ENCODE results near the gene PCDHGA3. TPM values are rescaled to one million over a fixed set of nuclear protein-coding genes. Genes with fewer than 3 reads are reported as not detected.
A peak's percentile ranks its signal among the peaks of the same experiment; 100 is the strongest.
"Not testable (repeated sequence)": the region's sequence is repeated elsewhere in the genome, so short reads cannot be mapped to it uniquely, and the experiment has no call there.

The PCDHGA3 gene
- total RNA-seq, 1 experiment from 2014 or later: 0.97 TPM

- H3K27me3 ChIP-seq (replicated peaks; ENCODE audit: insufficient read depth, low read depth, low read length, poor library complexity): no peaks in the 10 kb centered on the region
- TF ChIP-seq CTCF (conservative IDR thresholded peaks at IDR 0.05; ENCODE audit: low read depth, low read length) (peak; percentile 86), EZH2 (IDR thresholded peaks at IDR 0.05; ENCODE audit: borderline replicate concordance, low read depth, low read length, poor library complexity, severe bottlenecking) (no peak)
- H3K36me3 ChIP-seq (ENCODE audit: insufficient read depth, low read length, poor library complexity, severe bottlenecking): no peaks in the 10 kb centered on the region
- peaks cover 32% of the 10 kb centered on the region for H3K9me3 ChIP-seq (ENCODE audit: low read depth, low read length, poor library complexity, severe bottlenecking)
- intact Hi-C loops (cut with micrococcal nuclease; ENCODE audit: unreplicated experiment): no loop called here
- no peaks in the 10 kb centered on the region for H3K4me1 ChIP-seq (ENCODE audit: insufficient read depth, low read length, poor library complexity, severe bottlenecking)
- H3K27ac ChIP-seq (ENCODE audit: low read depth, low read length, poor library complexity, severe bottlenecking): peak overlapping the region; percentile 76
- ChIA-PET POLR2A (ENCODE audit: low non-redundant PET) (interaction anchor here (0.6 kb wide), 1 partner anchor 232 kb away, joined by 3 read pairs; no protein-coding TSS in a partner anchor), CTCF (interaction anchor here (0.5 to 0.8 kb wide), 3 partner anchors 103 to 237 kb away, joined by 3 read pairs; partner anchors contain the start of gene PCDHB14)
- peak overlapping the region; percentile 47 for H3K4me3 ChIP-seq (ENCODE audit: low read depth, low read length, poor library complexity, severe bottlenecking)
- TSS peak; percentile 84 for BruUV-seq (replicated peaks)
- peak; percentile 93 for DNase-seq (ENCODE audit: low spot score)
Measured at GRCh38 chr5:141326088-141326854, 17.4 kb upstream of the PCDHGA3 start.

- POLR2A ChIA-PET (ENCODE audit: low non-redundant PET): no interaction called here
- no peaks in the 10 kb centered on the region for H3K4me1 ChIP-seq (ENCODE audit: insufficient read depth, low read length, poor library complexity, severe bottlenecking)
- H3K27me3 ChIP-seq (replicated peaks; ENCODE audit: insufficient read depth, low read depth, low read length, poor library complexity): no peaks in the 10 kb centered on the region
- CTCF ChIA-PET: no interaction called here
- H3K36me3 ChIP-seq (ENCODE audit: insufficient read depth, low read length, poor library complexity, severe bottlenecking): no peaks in the 10 kb centered on the region
- no TSS peak for BruUV-seq (replicated peaks)
- H3K27ac ChIP-seq (ENCODE audit: low read depth, low read length, poor library complexity, severe bottlenecking): no peak overlapping the region
- no peak overlapping the region for H3K4me3 ChIP-seq (ENCODE audit: low read depth, low read length, poor library complexity, severe bottlenecking)
- DNase-seq (ENCODE audit: low spot score): no peak
- H3K9me3 ChIP-seq (ENCODE audit: low read depth, low read length, poor library complexity, severe bottlenecking): peaks cover 30% of the 10 kb centered on the region
- intact Hi-C loops (cut with micrococcal nuclease; ENCODE audit: unreplicated experiment): no loop called here
- TF ChIP-seq CTCF (conservative IDR thresholded peaks at IDR 0.05; ENCODE audit: low read depth, low read length) (no peak), EZH2 (IDR thresholded peaks at IDR 0.05; ENCODE audit: borderline replicate concordance, low read depth, low read length, poor library complexity, severe bottlenecking) (no peak)
Measured at GRCh38 chr5:141328231-141328630, 15.4 kb upstream of the PCDHGA3 start.

- intact Hi-C loops (cut with micrococcal nuclease; ENCODE audit: unreplicated experiment): no loop called here
- no peak within 1 kb of the TSS for H3K4me3 ChIP-seq (ENCODE audit: low read depth, low read length, poor library complexity, severe bottlenecking)
- BruUV-seq (replicated peaks): no TSS peak
- ChIA-PET POLR2A (ENCODE audit: low non-redundant PET) (interaction anchor here (0.6 kb wide), 1 partner anchor 15 kb away, joined by 5 read pairs; no protein-coding TSS in a partner anchor), CTCF (no interaction called here)
- H3K9me3 ChIP-seq (ENCODE audit: low read depth, low read length, poor library complexity, severe bottlenecking): peaks cover 41% of the 10 kb centered on the region
- no peaks in the 10 kb centered on the region for H3K36me3 ChIP-seq (ENCODE audit: insufficient read depth, low read length, poor library complexity, severe bottlenecking)
- TF ChIP-seq EZH2 (IDR thresholded peaks at IDR 0.05; ENCODE audit: borderline replicate concordance, low read depth, low read length, poor library complexity, severe bottlenecking): no peak
- TF ChIP-seq CTCF (conservative IDR thresholded peaks at IDR 0.05; ENCODE audit: low read depth, low read length): peak; percentile 52
- H3K27ac ChIP-seq (ENCODE audit: low read depth, low read length, poor library complexity, severe bottlenecking): no peak within 1 kb of the TSS
- H3K27me3 ChIP-seq (replicated peaks; ENCODE audit: insufficient read depth, low read depth, low read length, poor library complexity): no peaks in the 10 kb centered on the region
- no peak for DNase-seq (ENCODE audit: low spot score)
- H3K4me1 ChIP-seq (ENCODE audit: insufficient read depth, low read length, poor library complexity, severe bottlenecking): no peaks in the 10 kb centered on the region
Measured at GRCh38 chr5:141330299-141331080, 13.1 kb upstream of the PCDHGA3 start, which contains the start of gene PCDHGA1. TSS of gene PCDHGA1 (plus strand) at chr5:141330514.

GRCh38 chr5:141332571-141332970, 11.1 kb upstream of the PCDHGA3 start:
- H3K27me3 ChIP-seq (replicated peaks; ENCODE audit: insufficient read depth, low read depth, low read length, poor library complexity); POLR2A ChIA-PET (ENCODE audit: low non-redundant PET); BruUV-seq (replicated peaks); H3K36me3 ChIP-seq (ENCODE audit: insufficient read depth, low read length, poor library complexity, severe bottlenecking); CTCF ChIA-PET; H3K4me1 ChIP-seq (ENCODE audit: insufficient read depth, low read length, poor library complexity, severe bottlenecking); DNase-seq (ENCODE audit: low spot score); H3K27ac ChIP-seq (ENCODE audit: low read depth, low read length, poor library complexity, severe bottlenecking); intact Hi-C loops (cut with micrococcal nuclease; ENCODE audit: unreplicated experiment); H3K4me3 ChIP-seq (ENCODE audit: low read depth, low read length, poor library complexity, severe bottlenecking): not testable (repeated sequence)
- peaks cover 54% of the 10 kb centered on the region for H3K9me3 ChIP-seq (ENCODE audit: low read depth, low read length, poor library complexity, severe bottlenecking)

Measured in A673 (cell line).